Activated CD4-positive, alpha-beta T cell treated with anti-CD3 and anti-CD28 coated beads for 36 hours (primary cell): ENCODE data around the gene DPYD. TPM values are rescaled to one million over a fixed set of nuclear protein-coding genes. Genes with fewer than 3 reads are reported as not detected.

Experiments
- ATAC-seq: fragments of 200-7000 bp; cut with Tn5 transposase; one replicate; pipeline ENCODE4 v1.10.0; 2021; ENCODE audit warnings: mild to moderate bottlenecking, moderate library complexity
- CTCF ChIA-PET: fragments of 350-600 bp; sonication (Branson Sonifier 250); formaldehyde crosslinking; loops from one replicate; lab custom pipeline; 2021; ENCODE audit warnings: antibody characterized with exemption; lab: Charles Lee
- POLR2A ChIA-PET: fragments of 350-600 bp; sonication (Branson Sonifier 250); formaldehyde crosslinking; loops from one replicate; lab custom pipeline; 2021; ENCODE audit warnings: antibody characterized with exemption, inconsistent platforms; lab: Charles Lee
- DNase-seq: peaks from one replicate; pipeline ENCODE4 v3.0.0-alpha.2; 2020
- H3K27ac Mint-ChIP-seq: one replicate; pipeline ENCODE4 v1.8.0; 2021; ENCODE audit warnings: mixed read lengths
- H3K27me3 Mint-ChIP-seq: one replicate; pipeline ENCODE4 v1.8.0; 2021; ENCODE audit warnings: mixed read lengths
- H3K36me3 Mint-ChIP-seq: one replicate; pipeline ENCODE4 v1.8.0; 2021; ENCODE audit warnings: low read depth, mixed read lengths
- H3K4me1 Mint-ChIP-seq: one replicate; pipeline ENCODE4 v1.8.0; 2021; ENCODE audit warnings: mixed read lengths
- H3K4me3 Mint-ChIP-seq: one replicate; pipeline ENCODE4 v1.8.0; 2021; ENCODE audit warnings: mild to moderate bottlenecking, moderate library complexity, mixed read lengths
- H3K9me3 Mint-ChIP-seq: one replicate; pipeline ENCODE4 v1.8.0; 2021; ENCODE audit warnings: low read depth, mixed read lengths
- intact Hi-C, 2 experiments: fragments of 100-400 bp; cut with DNase I in 1 of 2; cut with micrococcal nuclease in 1 of 2; formaldehyde crosslinking; loops; one replicate each; pipeline versions ENCODE4 v1.14.2 to v1.15.1; 2022 to 2024; cut with DNase I, micrococcal nuclease
- total RNA-seq, 2 experiments: library from RNA; stranded (reverse); gene quantifications; one replicate each; pipeline ENCODE4 v1.2.3, GENCODE V29; 2021

The DPYD gene
- total RNA-seq: 1 to 10 TPM; 6.8 to 7.1 TPM

GRCh38 chr1:97920832-97921571 lies at the start of gene DPYD:
TSS of gene DPYD (minus strand) at chr1:97921034. CDS start at chr1:97920922, 112 bp downstream.
- DNase-seq (peak; percentile 90), ATAC-seq (peak; percentile 85)
- no peaks in the 10 kb centered on the region for H3K27me3 Mint-ChIP-seq
- H3K9me3 Mint-ChIP-seq: no peaks in the 10 kb centered on the region
- ChIA-PET POLR2A (interaction anchor here (0.6 to 1.0 kb wide), 2 partner anchors 126 to 1199 kb away, joined by 3 to 4 read pairs; no protein-coding TSS in a partner anchor), CTCF (interaction anchor here (0.7 to 2.5 kb wide), 4 partner anchors 11 to 127 kb away, joined by 3 to 8 read pairs (median 6); no protein-coding TSS in a partner anchor)
- H3K4me3 Mint-ChIP-seq: peak within 1 kb of the TSS; percentile 87
- peak within 1 kb of the TSS; percentile 90 for H3K27ac Mint-ChIP-seq
- no peaks in the 10 kb centered on the region for H3K36me3 Mint-ChIP-seq
- intact Hi-C loops: loop anchor here (2.0 to 10.0 kb wide), 2 partner anchors 130 to 1196 kb away; partner anchors contain the start of gene PTBP2 (in 1 of the 2)
- peaks cover 43% of the 10 kb centered on the region for H3K4me1 Mint-ChIP-seq

- no peak overlapping the region for H3K4me3 Mint-ChIP-seq
- no peaks in the 10 kb centered on the region for H3K9me3 Mint-ChIP-seq
- H3K4me1 Mint-ChIP-seq: no peaks in the 10 kb centered on the region
- peaks cover 4% of the 10 kb centered on the region for H3K27me3 Mint-ChIP-seq
- ATAC-seq: no peak
- DNase-seq: no peak
- no peaks in the 10 kb centered on the region for H3K36me3 Mint-ChIP-seq
- no peak overlapping the region for H3K27ac Mint-ChIP-seq
- POLR2A ChIA-PET: no interaction called here
- CTCF ChIA-PET: no interaction called here
- intact Hi-C loops: no loop called here
Observed at GRCh38 chr1:97960470-97960869, 39.6 kb upstream of the DPYD start.

- intact Hi-C loops: no loop called here
- no peak overlapping the region for H3K4me3 Mint-ChIP-seq
- no peak for ATAC-seq
- POLR2A ChIA-PET: no interaction called here
- no peaks in the 10 kb centered on the region for H3K36me3 Mint-ChIP-seq
- no peak overlapping the region for H3K27ac Mint-ChIP-seq
- CTCF ChIA-PET: no interaction called here
- peaks cover 9% of the 10 kb centered on the region for H3K4me1 Mint-ChIP-seq
- DNase-seq: no peak
- no peaks in the 10 kb centered on the region for H3K9me3 Mint-ChIP-seq
- H3K27me3 Mint-ChIP-seq: no peaks in the 10 kb centered on the region
Observed at GRCh38 chr1:97947695-97948094, 26.9 kb upstream of the DPYD start.

GRCh38 chr1:97943354-97943753 lies 22.5 kb upstream of the DPYD start:
- DNase-seq (no peak), ATAC-seq (no peak)
- ChIA-PET POLR2A (no interaction called here), CTCF (interaction anchor here (1.2 kb wide), 1 partner anchor 9 kb away, joined by 3 read pairs; no protein-coding TSS in a partner anchor)
- H3K4me3 Mint-ChIP-seq: no peak overlapping the region
- H3K9me3 Mint-ChIP-seq: no peaks in the 10 kb centered on the region
- H3K4me1 Mint-ChIP-seq: peaks cover 22% of the 10 kb centered on the region
- H3K27me3 Mint-ChIP-seq: no peaks in the 10 kb centered on the region
- no peak overlapping the region for H3K27ac Mint-ChIP-seq
- H3K36me3 Mint-ChIP-seq: no peaks in the 10 kb centered on the region
- intact Hi-C loops: no loop called here

- ChIA-PET POLR2A (no interaction called here), CTCF (interaction anchor here (0.6 kb wide), 1 partner anchor 12 kb away, joined by 3 read pairs; no protein-coding TSS in a partner anchor)
- Mint-ChIP-seq H3K9me3 (no peaks in the 10 kb centered on the region), H3K4me1 (peaks cover 22% of the 10 kb centered on the region), H3K36me3 (no peaks in the 10 kb centered on the region), H3K4me3 (no peak overlapping the region), H3K27me3 (no peaks in the 10 kb centered on the region), H3K27ac (peak overlapping the region; percentile 14)
- intact Hi-C loops: no loop called here
- ATAC-seq: peak; percentile 39
- no peak for DNase-seq
Observed at GRCh38 chr1:97942161-97943123, 21.6 kb upstream of the DPYD start.

GRCh38 chr1:97938285-97938642 lies 17.4 kb upstream of the DPYD start:
- Mint-ChIP-seq H3K27ac (no peak overlapping the region), H3K9me3 (no peaks in the 10 kb centered on the region), H3K36me3 (no peaks in the 10 kb centered on the region), H3K4me3 (no peak overlapping the region), H3K4me1 (peaks cover 23% of the 10 kb centered on the region), H3K27me3 (no peaks in the 10 kb centered on the region)
- no peak for DNase-seq
- ATAC-seq: no peak
- ChIA-PET CTCF (no interaction called here), POLR2A (no interaction called here)
- intact Hi-C loops: no loop called here

- no peaks in the 10 kb centered on the region for H3K27me3 Mint-ChIP-seq
- no peak for ATAC-seq
- H3K27ac Mint-ChIP-seq: no peak overlapping the region
- POLR2A ChIA-PET: no interaction called here
- no peaks in the 10 kb centered on the region for H3K36me3 Mint-ChIP-seq
- H3K9me3 Mint-ChIP-seq: no peaks in the 10 kb centered on the region
- CTCF ChIA-PET: no interaction called here
- H3K4me1 Mint-ChIP-seq: peaks cover 12% of the 10 kb centered on the region
- intact Hi-C loops: no loop called here
- no peak for DNase-seq
- H3K4me3 Mint-ChIP-seq: no peak overlapping the region
Observed at GRCh38 chr1:97936976-97937375, 16.1 kb upstream of the DPYD start.

- H3K27ac Mint-ChIP-seq: no peak overlapping the region
- no peaks in the 10 kb centered on the region for H3K27me3 Mint-ChIP-seq
- no peak for DNase-seq
- CTCF ChIA-PET: no interaction called here
- no peak for ATAC-seq
- H3K36me3 Mint-ChIP-seq: no peaks in the 10 kb centered on the region
- peaks cover 6% of the 10 kb centered on the region for H3K4me1 Mint-ChIP-seq
- no peak overlapping the region for H3K4me3 Mint-ChIP-seq
- intact Hi-C loops: no loop called here
- POLR2A ChIA-PET: no interaction called here
- H3K9me3 Mint-ChIP-seq: no peaks in the 10 kb centered on the region
Observed at GRCh38 chr1:97934491-97934890, 13.7 kb upstream of the DPYD start.

- H3K4me3 Mint-ChIP-seq: no peak overlapping the region
- H3K9me3 Mint-ChIP-seq: no peaks in the 10 kb centered on the region
- H3K27ac Mint-ChIP-seq: no peak overlapping the region
- CTCF ChIA-PET: interaction anchor here (0.6 kb wide), 1 partner anchor 13 kb away, joined by 3 read pairs; no protein-coding TSS in a partner anchor
- H3K4me1 Mint-ChIP-seq: peaks cover 9% of the 10 kb centered on the region
- no peaks in the 10 kb centered on the region for H3K36me3 Mint-ChIP-seq
- POLR2A ChIA-PET: no interaction called here
- no peaks in the 10 kb centered on the region for H3K27me3 Mint-ChIP-seq
- DNase-seq (no peak), ATAC-seq (no peak)
- intact Hi-C loops: loop anchor here in 1 of 2 experiments (10.0 kb wide), 1 partner anchor 1205 kb away; the partner anchor contains the start of gene PTBP2
Observed at GRCh38 chr1:97929874-97930851, 9.3 kb upstream of the DPYD start.

- H3K27ac Mint-ChIP-seq: no peak overlapping the region
- H3K36me3 Mint-ChIP-seq: no peaks in the 10 kb centered on the region
- H3K4me1 Mint-ChIP-seq: peaks cover 15% of the 10 kb centered on the region
- no peak overlapping the region for H3K4me3 Mint-ChIP-seq
- DNase-seq (no peak), ATAC-seq (peak; percentile 62)
- intact Hi-C loops: loop anchor here in 1 of 2 experiments (10.0 kb wide), 1 partner anchor 1201 kb away; the partner anchor contains the start of gene PTBP2
- H3K9me3 Mint-ChIP-seq: no peaks in the 10 kb centered on the region
- ChIA-PET POLR2A (no interaction called here), CTCF (no interaction called here)
- no peaks in the 10 kb centered on the region for H3K27me3 Mint-ChIP-seq
Observed at GRCh38 chr1:97926017-97926708, 5.3 kb upstream of the DPYD start.
